ENCODE results near the gene MANEA. TPM values are rescaled to one million over a fixed set of nuclear protein-coding genes. Genes with fewer than 3 reads are reported as not detected.

Gene MANEA
- total and polyA plus RNA-seq, 2 of the 8 experiments (the other 6 are each of a cell fraction or from before 2014, with no cell fraction given) = 2.8 to 10.4 TPM

GRCh38 chr6:95547043-95547442 is 30.3 kb upstream of the MANEA start:
- Histone ChIP-seq H3K4me2 (ENCODE audit: insufficient read depth in 1 of 2, low read depth in 2 of 2, low read length in 2 of 2) (no peak overlapping the region), H3K23ac (ENCODE audit: insufficient read length) (no peak overlapping the region), H4K5ac (ENCODE audit: insufficient read length, low read depth, low read length) (no peak overlapping the region), H3K9me3 (ENCODE audit: insufficient read depth in 2 of 2, low read depth in 1 of 2, low read length in 1 of 2) (no peaks in the 10 kb centered on the region), H2BK20ac (ENCODE audit: low read length) (no peak overlapping the region), H3K56ac (replicated peaks; ENCODE audit: insufficient read length, low read depth, low read length) (no peak overlapping the region), H3K4me3 (ENCODE audit: extremely low read depth in 1 of 4, insufficient read depth in 2 of 4, low read depth in 3 of 4, low read length in 4 of 4) (no peak overlapping the region), H3K14ac (ENCODE audit: insufficient read length) (no peak overlapping the region), H3K23me2 (ENCODE audit: low read depth, low read length) (no peaks in the 10 kb centered on the region), H3K79me1 (ENCODE audit: low read depth, low read length) (no peaks in the 10 kb centered on the region), H3K4me1 (replicated peaks in 1 of 4; ENCODE audit: control insufficient read depth in 3 of 4, insufficient read depth in 4 of 4, low read length in 3 of 4) (peaks cover 0 to 2% (median 0%) of the 10 kb centered on the region in 4 experiments; a peak in 1 of 7 replicates), H3K18ac (ENCODE audit: extremely low read depth, low read length) (no peak overlapping the region), H3K79me2 (ENCODE audit: control insufficient read depth in 1 of 2, insufficient read depth in 2 of 2, low read length in 2 of 2) (no peaks in the 10 kb centered on the region), H4K91ac (replicated peaks; ENCODE audit: insufficient read length, low read length) (no peak overlapping the region), H3K27me3 (replicated peaks in 1 of 4; ENCODE audit: control insufficient read depth in 3 of 4, extremely low read depth in 1 of 4, insufficient read depth in 3 of 4, low read length in 3 of 4) (no peaks in the 10 kb centered on the region), H2BK120ac (replicated peaks; ENCODE audit: low read depth, low read length) (no peak overlapping the region), H4K8ac (ENCODE audit: extremely low read depth, insufficient read depth, low read length) (no peak overlapping the region), H2AFZ (ENCODE audit: low read length) (no peak overlapping the region), H2BK5ac (ENCODE audit: low read depth, low read length) (no peak overlapping the region), H4K20me1 (replicated peaks in 1 of 2; ENCODE audit: control insufficient read depth in 1 of 2, insufficient read depth in 2 of 2, low read length in 2 of 2) (no peaks in the 10 kb centered on the region), H2BK12ac (ENCODE audit: low read depth, low read length) (no peak overlapping the region), H3K36me3 (ENCODE audit: control insufficient read depth in 2 of 4, insufficient read depth in 4 of 4, low read length in 3 of 4) (no peaks in the 10 kb centered on the region), H3K4ac (replicated peaks; ENCODE audit: insufficient read length, low read depth, low read length) (no peak overlapping the region), H3K9ac (replicated peaks in 1 of 4; ENCODE audit: extremely low read depth in 1 of 4, low read depth in 3 of 4, low read length in 3 of 4) (no peak overlapping the region), H2BK15ac (ENCODE audit: low read length) (no peak overlapping the region), H2AK5ac (ENCODE audit: low read depth, low read length) (no peak overlapping the region), H3K27ac (ENCODE audit: low read depth, low read length) (no peak overlapping the region)
- no peak for DNase-seq (ENCODE audit: low read depth in 1 of 2, low spot score in 2 of 2)
- no peak for FAIRE-seq
- WGBS, 2 experiments (ENCODE audit: extremely low coverage in 1 of 2, insufficient coverage in 1 of 2, insufficient read length in 1 of 2, insufficient replicate concordance in 2 of 2, low coverage in 1 of 2, low lambda C conversion rate in 2 of 2, missing lambda C conversion rate in 1 of 2) = 96% methylated on average over 1 of the region's 1 CpG; no CpG with 5 or more reads in 1 of the 2 experiments
- POLR2A ChIA-PET (ENCODE audit: partially characterized antibody) = no interaction called here
- CTCF ChIA-PET (ENCODE audit: partially characterized antibody) = interaction anchor here (1.0 kb wide), 1 partner anchor 24 kb away, joined by 4 read pairs; no protein-coding TSS in a partner anchor
- no peak for TF ChIP-seq BRCA1 (IDR thresholded peaks at IDR 0.05; ENCODE audit: low read depth, low read length)
- TF ChIP-seq ZNF274 (IDR thresholded peaks at IDR 0.05; ENCODE audit: borderline replicate concordance, extremely low read depth, low read length) = no peak
- TF ChIP-seq SRF (IDR thresholded peaks at IDR 0.05; ENCODE audit: low read depth, low read length) = no peak
- TF ChIP-seq CTCF (IDR thresholded peaks at IDR 0.05; ENCODE audit: control extremely low read depth in 1 of 3, insufficient read depth in 1 of 3, low read depth in 1 of 3, low read length in 3 of 3) = no peak
- TF ChIP-seq KDM1A (IDR thresholded peaks at IDR 0.05; ENCODE audit: borderline replicate concordance, low read length) = no peak
- no peak for TF ChIP-seq TAF1 (IDR thresholded peaks at IDR 0.05; ENCODE audit: low read depth, low read length)
- TF ChIP-seq JUN (IDR thresholded peaks at IDR 0.05; ENCODE audit: low read depth, low read length) = no peak
- no peak for TF ChIP-seq ATF2 (IDR thresholded peaks at IDR 0.05; ENCODE audit: low read length)
- no peak for TF ChIP-seq TCF12 (IDR thresholded peaks at IDR 0.05; ENCODE audit: low read depth, low read length)
- TF ChIP-seq TBP (IDR thresholded peaks at IDR 0.05; ENCODE audit: low read depth, low read length) = no peak
